Measurements from ENCODE around the gene SMPD3.

SMPD3 gene

GRCh38 chr16:68367440-68367839 lies 80.9 kb downstream of the SMPD3 start:
- DNase-seq, result no peak

- no peak for DNase-seq
These were observed 81.3 kb downstream of the SMPD3 start for GRCh38 chr16:68367030-68367429.

- no peak for DNase-seq
These were observed 82.2 kb downstream of the SMPD3 start for GRCh38 chr16:68366062-68366461.

GRCh38 chr16:68365167-68365817 lies 83.0 kb downstream of the SMPD3 start:
- no peak for DNase-seq

- no peak for DNase-seq
These were observed 83.7 kb downstream of the SMPD3 start for GRCh38 chr16:68364561-68364998.

GRCh38 chr16:68363658-68364521 lies 84.4 kb downstream of the SMPD3 start:
- DNase-seq, result no peak

- DNase-seq, result no peak
These were observed 85.2 kb downstream of the SMPD3 start for GRCh38 chr16:68362947-68363657.

- no peak for DNase-seq
These were observed 85.9 kb downstream of the SMPD3 start for GRCh38 chr16:68362262-68362913.

GRCh38 chr16:68361485-68361884 lies 86.8 kb downstream of the SMPD3 start:
- no peak for DNase-seq

GRCh38 chr16:68360956-68361355 lies 87.4 kb downstream of the SMPD3 start:
- DNase-seq, result no peak

- no peak for DNase-seq
These were observed 87.8 kb downstream of the SMPD3 start for GRCh38 chr16:68360547-68360946.

GRCh38 chr16:68359398-68360191 lies 88.7 kb downstream of the SMPD3 start:
- no peak for DNase-seq

GRCh38 chr16:68358951-68359350 lies 89.4 kb downstream of the SMPD3 start:
- no peak for DNase-seq

GRCh38 chr16:68357923-68358322 lies 90.4 kb downstream of the SMPD3 start:
- no peak for DNase-seq

GRCh38 chr16:68357521-68357922 lies 90.8 kb downstream of the SMPD3 start:
- no peak for DNase-seq

GRCh38 chr16:68356919-68357286 lies 91.4 kb downstream of the SMPD3 start:
- DNase-seq, result no peak

- no peak for DNase-seq
These were observed 91.9 kb downstream of the SMPD3 start for GRCh38 chr16:68356249-68356918.

- no peak for DNase-seq
These were observed 92.7 kb downstream of the SMPD3 start for GRCh38 chr16:68355447-68356248.

- no peak for DNase-seq
These were observed 93.5 kb downstream of the SMPD3 start for GRCh38 chr16:68354816-68355215.

- no peak for DNase-seq
These were observed 94.9 kb downstream of the SMPD3 start for GRCh38 chr16:68353366-68353765.

- no peak for DNase-seq
These were observed 96.3 kb downstream of the SMPD3 start for GRCh38 chr16:68351991-68352431.
